OCI-M2 (cell line): ENCODE measurements around the gene MAP3K5.
"Not testable (repeated sequence)": the region's sequence is repeated elsewhere in the genome, so short reads cannot be mapped to it uniquely, and the experiment has no call there.

Experiments used
- DNase-seq: peaks from one replicate; lab custom pipeline; 2025; ENCODE audit not compliant: unreplicated experiment; lab: John Stamatoyannopoulos, UW

MAP3K5 gene

GRCh38 chr6:136792410-136793262, at the start of gene MAP3K5:
Gene MAP3K5 (minus strand): TSS chr6:136792477. CDS start chr6:136792157, 320 bp downstream.
- DNase-seq = no peak

- no peak for DNase-seq
Measured at GRCh38 chr6:136840276-136841001, 48.2 kb upstream of the MAP3K5 start.

- DNase-seq = no peak
Measured at GRCh38 chr6:136831873-136832562, 39.7 kb upstream of the MAP3K5 start.

GRCh38 chr6:136826216-136826615, 33.9 kb upstream of the MAP3K5 start:
- DNase-seq = no peak

- no peak for DNase-seq
Measured at GRCh38 chr6:136823128-136823660, 30.9 kb upstream of the MAP3K5 start.

GRCh38 chr6:136822376-136823127, 30.3 kb upstream of the MAP3K5 start, which contains the start of gene PEX7:
Gene PEX7 (plus strand): TSS chr6:136822592. CDS start chr6:136822666, 74 bp downstream.
- peak; percentile 81 for DNase-seq

- DNase-seq = no peak
Measured at GRCh38 chr6:136822046-136822375, 29.7 kb upstream of the MAP3K5 start.

GRCh38 chr6:136820561-136820960, 28.3 kb upstream of the MAP3K5 start:
- no peak for DNase-seq

GRCh38 chr6:136816656-136817055, 24.4 kb upstream of the MAP3K5 start:
- no peak for DNase-seq

- DNase-seq = not testable (repeated sequence)
Measured at GRCh38 chr6:136815608-136816007, 23.3 kb upstream of the MAP3K5 start.

- DNase-seq = no peak
Measured at GRCh38 chr6:136812174-136812573, 19.9 kb upstream of the MAP3K5 start.

GRCh38 chr6:136811272-136811671, 19.0 kb upstream of the MAP3K5 start:
- no peak for DNase-seq

- no peak for DNase-seq
Measured at GRCh38 chr6:136809091-136809860, 17.0 kb upstream of the MAP3K5 start.

GRCh38 chr6:136803608-136804007, 11.3 kb upstream of the MAP3K5 start:
- no peak for DNase-seq

- DNase-seq = no peak
Measured at GRCh38 chr6:136801581-136801980, 9.3 kb upstream of the MAP3K5 start.

- DNase-seq = no peak
Measured at GRCh38 chr6:136798044-136798443, 5.8 kb upstream of the MAP3K5 start.

- no peak for DNase-seq
Measured at GRCh38 chr6:136795996-136796395, 3.7 kb upstream of the MAP3K5 start.

- DNase-seq = no peak
Measured at GRCh38 chr6:136795386-136795785, 3.1 kb upstream of the MAP3K5 start.

GRCh38 chr6:136793363-136793762, 1.1 kb upstream of the MAP3K5 start:
- DNase-seq = no peak

GRCh38 chr6:136792095-136792409, 225 bp downstream of the MAP3K5 start:
- no peak for DNase-seq
